ENCODE data around the gene MTUS2. TPM values are rescaled to one million over a fixed set of nuclear protein-coding genes. Genes with fewer than 3 reads are reported as not detected.
A peak's percentile ranks its signal among the peaks of the same experiment; 100 is the strongest.

The MTUS2 gene
- 0.31 and 0.38 TPM in 2 replicates for total RNA-seq (2014; rRNA removed; shearing (Covaris generic))
- polyA plus RNA-seq (2016; fragmentation: Nextera tagmentation; extraction: Ambion mirVana), result 0.12 and 0.27 TPM in 2 replicates
- long read RNA-seq, result 0 reads

DNA sequence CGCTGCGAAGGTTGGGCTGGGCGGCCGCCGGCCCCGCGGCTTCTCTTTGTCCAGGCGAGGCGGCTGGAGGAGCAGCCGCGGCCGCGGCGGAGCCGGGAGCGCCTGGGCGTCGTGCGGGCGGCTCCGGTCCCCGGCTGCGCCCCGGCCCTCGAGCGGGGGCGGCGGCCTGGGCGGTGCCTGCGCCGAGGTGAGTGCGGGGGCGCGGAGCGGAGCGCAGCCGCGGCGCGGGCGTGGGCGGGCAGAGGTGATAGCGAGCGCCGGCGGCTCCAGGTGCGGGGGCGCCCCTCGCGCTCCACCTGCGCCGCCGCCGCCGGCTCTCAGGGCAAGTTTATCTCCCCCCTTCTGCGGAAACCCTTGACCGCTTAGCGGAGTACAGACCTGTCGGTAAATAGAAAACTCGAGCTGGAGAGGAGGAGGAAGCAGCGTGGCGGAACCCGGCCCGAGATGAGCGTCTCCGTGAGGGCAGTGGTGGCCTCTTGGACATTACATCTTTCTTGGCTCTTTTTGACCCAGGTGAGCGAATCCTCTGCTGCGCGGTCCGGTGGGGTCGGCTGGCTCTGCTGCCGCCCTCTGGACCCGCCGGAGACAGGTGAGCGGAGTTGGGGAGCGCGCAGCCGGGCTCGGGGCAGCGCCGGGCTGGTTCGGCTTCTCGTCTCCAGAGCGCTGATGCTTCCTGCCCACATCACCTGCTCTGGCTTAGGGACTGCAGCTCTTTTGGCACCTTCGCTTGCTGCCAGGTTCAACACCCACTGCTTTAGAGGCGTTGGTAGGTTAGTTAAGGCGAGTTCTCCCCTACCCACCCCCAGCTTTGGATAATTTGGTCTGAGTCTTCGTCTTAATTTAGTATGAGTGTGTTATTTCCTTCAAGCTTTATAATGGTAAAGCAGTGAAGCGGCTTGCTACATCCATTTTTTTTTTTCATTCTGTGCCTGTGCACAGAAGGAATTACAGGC is at the start of gene MTUS2:
Gene MTUS2, plus strand, starts transcription at position 241 of the 953 bp plus-strand sequence.
- Histone ChIP-seq H4K20me1 (replicated peaks; ENCODE audit: insufficient read depth) (no peaks in the 10 kb centered on the region), H3K4me3 (peak within 1 kb of the TSS; percentile 80), H3F3A (replicated peaks; ENCODE audit: low read depth) (0 out of 2 replicates have a peak, but pooled peaks cover 3% of the 10 kb centered on the region), H3K36me3 (ENCODE audit: insufficient read depth) (no peaks in the 10 kb centered on the region), H2AFZ (peak within 1 kb of the TSS; percentile 92), H3K4me1 (ENCODE audit: insufficient read depth) (peaks cover 4% of the 10 kb centered on the region; the same call in 1 of the 2 replicates), H3K27me3 (ENCODE audit: insufficient read depth) (peaks cover 77% of the 10 kb centered on the region), H3K27ac (ENCODE audit: low read depth) (no peak within 1 kb of the TSS), H3K4me2 (peak within 1 kb of the TSS; percentile 93), H3K79me2 (replicated peaks; ENCODE audit: insufficient read depth) (no peaks in the 10 kb centered on the region), H3K9me2 (ENCODE audit: insufficient read depth) (no peaks in the 10 kb centered on the region; the same call in 1 of the 2 replicates)
- TF ChIP-seq EZH2phosphoT487 (IDR thresholded peaks at IDR 0.05; ENCODE audit: unreplicated experiment), result no peak
- TF ChIP-seq ZNF331 (CRISPR knock-in tag; IDR thresholded peaks at IDR 0.05; ENCODE audit: low read depth), result no peak
- no peak for TF ChIP-seq ZNF114 (CRISPR knock-in tag; IDR thresholded peaks at IDR 0.05)
- TF ChIP-seq, protein P1, sequence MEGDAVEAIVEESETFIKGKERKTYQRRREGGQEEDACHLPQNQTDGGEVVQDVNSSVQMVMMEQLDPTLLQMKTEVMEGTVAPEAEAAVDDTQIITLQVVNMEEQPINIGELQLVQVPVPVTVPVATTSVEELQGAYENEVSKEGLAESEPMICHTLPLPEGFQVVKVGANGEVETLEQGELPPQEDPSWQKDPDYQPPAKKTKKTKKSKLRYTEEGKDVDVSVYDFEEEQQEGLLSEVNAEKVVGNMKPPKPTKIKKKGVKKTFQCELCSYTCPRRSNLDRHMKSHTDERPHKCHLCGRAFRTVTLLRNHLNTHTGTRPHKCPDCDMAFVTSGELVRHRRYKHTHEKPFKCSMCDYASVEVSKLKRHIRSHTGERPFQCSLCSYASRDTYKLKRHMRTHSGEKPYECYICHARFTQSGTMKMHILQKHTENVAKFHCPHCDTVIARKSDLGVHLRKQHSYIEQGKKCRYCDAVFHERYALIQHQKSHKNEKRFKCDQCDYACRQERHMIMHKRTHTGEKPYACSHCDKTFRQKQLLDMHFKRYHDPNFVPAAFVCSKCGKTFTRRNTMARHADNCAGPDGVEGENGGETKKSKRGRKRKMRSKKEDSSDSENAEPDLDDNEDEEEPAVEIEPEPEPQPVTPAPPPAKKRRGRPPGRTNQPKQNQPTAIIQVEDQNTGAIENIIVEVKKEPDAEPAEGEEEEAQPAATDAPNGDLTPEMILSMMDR (conservative IDR thresholded peaks at IDR 0.05; ENCODE audit: low read depth in 2 of 2), result peak; percentile 21 to 26; a peak in 1 of 4 replicates
- no peak for TF ChIP-seq JUNB (IDR thresholded peaks at IDR 0.05; ENCODE audit: unreplicated experiment)
- TF ChIP-seq, protein P2, sequence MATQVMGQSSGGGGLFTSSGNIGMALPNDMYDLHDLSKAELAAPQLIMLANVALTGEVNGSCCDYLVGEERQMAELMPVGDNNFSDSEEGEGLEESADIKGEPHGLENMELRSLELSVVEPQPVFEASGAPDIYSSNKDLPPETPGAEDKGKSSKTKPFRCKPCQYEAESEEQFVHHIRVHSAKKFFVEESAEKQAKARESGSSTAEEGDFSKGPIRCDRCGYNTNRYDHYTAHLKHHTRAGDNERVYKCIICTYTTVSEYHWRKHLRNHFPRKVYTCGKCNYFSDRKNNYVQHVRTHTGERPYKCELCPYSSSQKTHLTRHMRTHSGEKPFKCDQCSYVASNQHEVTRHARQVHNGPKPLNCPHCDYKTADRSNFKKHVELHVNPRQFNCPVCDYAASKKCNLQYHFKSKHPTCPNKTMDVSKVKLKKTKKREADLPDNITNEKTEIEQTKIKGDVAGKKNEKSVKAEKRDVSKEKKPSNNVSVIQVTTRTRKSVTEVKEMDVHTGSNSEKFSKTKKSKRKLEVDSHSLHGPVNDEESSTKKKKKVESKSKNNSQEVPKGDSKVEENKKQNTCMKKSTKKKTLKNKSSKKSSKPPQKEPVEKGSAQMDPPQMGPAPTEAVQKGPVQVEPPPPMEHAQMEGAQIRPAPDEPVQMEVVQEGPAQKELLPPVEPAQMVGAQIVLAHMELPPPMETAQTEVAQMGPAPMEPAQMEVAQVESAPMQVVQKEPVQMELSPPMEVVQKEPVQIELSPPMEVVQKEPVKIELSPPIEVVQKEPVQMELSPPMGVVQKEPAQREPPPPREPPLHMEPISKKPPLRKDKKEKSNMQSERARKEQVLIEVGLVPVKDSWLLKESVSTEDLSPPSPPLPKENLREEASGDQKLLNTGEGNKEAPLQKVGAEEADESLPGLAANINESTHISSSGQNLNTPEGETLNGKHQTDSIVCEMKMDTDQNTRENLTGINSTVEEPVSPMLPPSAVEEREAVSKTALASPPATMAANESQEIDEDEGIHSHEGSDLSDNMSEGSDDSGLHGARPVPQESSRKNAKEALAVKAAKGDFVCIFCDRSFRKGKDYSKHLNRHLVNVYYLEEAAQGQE (IDR thresholded peaks at IDR 0.05; ENCODE audit: unreplicated experiment), result no peak
- TF ChIP-seq NANOG (IDR thresholded peaks at IDR 0.05; ENCODE audit: borderline replicate concordance), result no peak
- TF ChIP-seq, protein P3, sequence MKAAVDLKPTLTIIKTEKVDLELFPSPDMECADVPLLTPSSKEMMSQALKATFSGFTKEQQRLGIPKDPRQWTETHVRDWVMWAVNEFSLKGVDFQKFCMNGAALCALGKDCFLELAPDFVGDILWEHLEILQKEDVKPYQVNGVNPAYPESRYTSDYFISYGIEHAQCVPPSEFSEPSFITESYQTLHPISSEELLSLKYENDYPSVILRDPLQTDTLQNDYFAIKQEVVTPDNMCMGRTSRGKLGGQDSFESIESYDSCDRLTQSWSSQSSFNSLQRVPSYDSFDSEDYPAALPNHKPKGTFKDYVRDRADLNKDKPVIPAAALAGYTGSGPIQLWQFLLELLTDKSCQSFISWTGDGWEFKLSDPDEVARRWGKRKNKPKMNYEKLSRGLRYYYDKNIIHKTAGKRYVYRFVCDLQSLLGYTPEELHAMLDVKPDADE (IDR thresholded peaks at IDR 0.05), result no peak
- peak; percentile 34 for TF ChIP-seq EZH2 (IDR thresholded peaks at IDR 0.05; ENCODE audit: low read depth, unreplicated experiment)
- TF ChIP-seq STAT1 (IDR thresholded peaks at IDR 0.05; ENCODE audit: unreplicated experiment), result no peak
- Mint-ChIP-seq H3K27ac (no peak within 1 kb of the TSS), H3K4me1 (peaks cover 5% of the 10 kb centered on the region), H3K4me3 (peak within 1 kb of the TSS; percentile 81), H3K36me3 (ENCODE audit: low read depth) (peaks cover 5% of the 10 kb centered on the region; the same call in 1 of the 3 replicates), H3K27me3 (ENCODE audit: insufficient read depth, low read depth, poor library complexity) (peaks cover 52% of the 10 kb centered on the region), H3K9me3 (peaks cover 9% of the 10 kb centered on the region; the same call in 2 of the 3 replicates)
- peak; percentile 85 for ATAC-seq
- DNase-seq (ENCODE audit: low spot score), result peak; percentile 85
